Activated gamma-delta T cell treated with anti-CD3 and anti-CD28 coated beads, Interleukin-2, amount 50 U/mL, for 16 hours (primary cell): Measurements from ENCODE around the gene JMJD6.

Experiments
- DNase-seq: peaks from one replicate; pipeline ENCODE4 v3.0.0-alpha.2; 2020; ENCODE audit warnings: low read depth

JMJD6 gene

DNA sequence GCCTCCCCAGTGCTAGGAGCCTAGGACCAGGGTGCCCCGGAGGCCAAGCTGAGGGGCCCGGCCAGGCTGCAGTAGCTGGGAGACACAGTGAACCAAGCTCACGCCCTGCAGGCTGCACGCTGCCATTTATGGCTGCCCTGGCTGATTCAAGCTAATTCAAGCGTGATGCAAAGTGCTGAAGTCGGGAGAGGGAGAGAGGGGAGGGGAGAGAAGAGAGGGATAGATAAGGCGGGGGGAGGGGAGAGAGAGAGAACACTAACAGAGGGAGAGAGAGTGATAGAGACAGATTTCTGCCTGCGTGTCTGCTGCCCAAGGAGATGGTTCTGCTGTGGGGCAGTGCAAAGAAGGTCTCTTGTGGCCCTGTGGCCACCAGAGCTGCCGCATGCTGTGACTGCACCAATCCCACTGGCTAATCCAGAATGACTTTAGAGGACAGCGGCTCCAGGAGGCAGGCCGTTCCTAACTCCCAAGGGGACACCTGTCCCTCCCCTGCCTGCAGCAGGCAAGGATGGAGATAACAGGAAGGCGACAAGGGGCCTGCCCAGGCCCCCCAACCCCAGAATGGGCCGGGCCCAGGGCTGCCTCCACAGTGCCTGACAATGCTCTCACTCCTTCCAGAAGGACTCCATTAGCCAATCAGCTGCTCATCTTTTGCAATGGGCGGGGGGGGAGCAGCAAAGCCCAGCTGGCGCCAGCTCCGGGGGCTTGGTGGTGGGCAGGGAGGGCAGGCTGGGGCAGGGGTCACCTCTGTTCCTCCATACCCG lies 28.5 kb downstream of the JMJD6 start:
- no peak for DNase-seq

- no peak for DNase-seq
Observed at GRCh38 chr17:76696763-76697701, 29.4 kb downstream of the JMJD6 start.

DNA sequence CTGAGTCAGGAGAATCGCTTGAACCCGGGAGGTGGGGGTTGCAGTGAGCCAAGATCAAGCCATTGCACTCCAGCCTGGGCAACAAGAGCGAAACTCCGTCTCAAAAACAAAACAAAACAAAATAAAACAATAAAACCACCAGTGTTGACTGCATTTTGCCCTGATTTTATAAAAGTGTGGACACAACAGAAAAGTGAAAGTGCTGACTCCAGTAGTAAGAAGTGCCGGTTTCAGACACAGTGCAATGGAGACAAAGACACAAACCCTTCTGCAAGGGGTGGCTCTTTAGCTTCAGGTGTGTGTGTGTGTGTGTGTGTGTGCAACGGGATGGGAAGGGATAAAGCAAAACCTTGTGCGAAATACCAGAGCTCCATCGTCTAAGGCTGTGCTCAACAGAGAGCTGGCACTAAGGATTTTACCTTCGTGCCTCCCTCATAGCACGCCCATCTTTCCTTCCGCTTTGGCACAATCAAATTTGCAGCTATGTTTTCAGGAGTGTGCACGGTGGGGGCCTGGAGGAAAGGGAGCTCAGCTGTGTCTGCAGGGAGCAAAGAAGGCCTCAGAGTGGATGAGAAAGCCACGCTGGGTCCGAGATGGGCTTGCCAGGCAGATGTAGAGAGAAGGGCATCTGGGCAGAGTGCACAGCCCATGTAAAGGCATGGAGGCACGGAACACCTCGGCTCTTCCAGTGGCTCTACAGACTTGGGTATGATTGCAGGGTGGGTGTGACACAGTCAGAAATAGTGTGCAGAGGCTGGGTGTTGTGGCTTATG lies 31.2 kb downstream of the JMJD6 start:
- no peak for DNase-seq

DNA sequence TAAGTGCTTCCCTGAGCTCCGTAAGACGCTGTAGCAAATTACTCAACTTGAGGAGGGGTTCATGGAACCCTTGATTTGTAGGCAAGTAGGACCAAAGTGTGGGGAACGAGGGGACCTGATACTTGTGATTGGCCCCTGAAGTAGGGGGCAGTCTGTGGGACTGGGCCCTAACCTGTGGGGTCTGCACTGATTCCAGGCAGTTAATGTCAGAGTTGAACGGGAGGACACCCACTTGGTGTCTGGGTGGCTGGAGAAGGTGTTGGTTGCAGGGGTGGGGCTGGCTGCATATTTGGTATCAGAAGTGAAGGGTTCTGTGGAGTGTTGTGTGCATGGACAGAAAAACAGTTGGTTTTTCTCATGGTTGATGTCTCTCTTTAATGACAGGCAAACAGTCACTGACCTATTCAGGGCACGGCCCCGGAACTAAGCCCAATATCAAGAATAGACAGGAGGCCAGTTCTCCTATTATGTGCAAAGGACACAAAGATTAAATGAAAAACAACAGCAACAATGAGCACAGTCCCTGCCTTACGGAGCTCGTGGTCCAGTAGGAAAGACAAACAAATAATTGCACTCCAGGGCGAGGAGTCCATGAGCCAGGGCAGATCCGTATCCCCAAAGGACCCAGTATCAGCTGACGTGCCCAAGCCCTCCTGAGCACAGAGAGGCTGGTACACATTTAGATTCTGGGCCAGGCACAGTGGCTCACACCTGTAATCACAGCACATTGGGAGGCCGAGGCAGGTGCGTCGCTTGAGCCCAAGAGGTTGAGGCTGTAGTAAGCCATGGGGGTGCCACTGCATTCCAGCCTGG lies 34.8 kb downstream of the JMJD6 start:
- DNase-seq: no peak

DNA sequence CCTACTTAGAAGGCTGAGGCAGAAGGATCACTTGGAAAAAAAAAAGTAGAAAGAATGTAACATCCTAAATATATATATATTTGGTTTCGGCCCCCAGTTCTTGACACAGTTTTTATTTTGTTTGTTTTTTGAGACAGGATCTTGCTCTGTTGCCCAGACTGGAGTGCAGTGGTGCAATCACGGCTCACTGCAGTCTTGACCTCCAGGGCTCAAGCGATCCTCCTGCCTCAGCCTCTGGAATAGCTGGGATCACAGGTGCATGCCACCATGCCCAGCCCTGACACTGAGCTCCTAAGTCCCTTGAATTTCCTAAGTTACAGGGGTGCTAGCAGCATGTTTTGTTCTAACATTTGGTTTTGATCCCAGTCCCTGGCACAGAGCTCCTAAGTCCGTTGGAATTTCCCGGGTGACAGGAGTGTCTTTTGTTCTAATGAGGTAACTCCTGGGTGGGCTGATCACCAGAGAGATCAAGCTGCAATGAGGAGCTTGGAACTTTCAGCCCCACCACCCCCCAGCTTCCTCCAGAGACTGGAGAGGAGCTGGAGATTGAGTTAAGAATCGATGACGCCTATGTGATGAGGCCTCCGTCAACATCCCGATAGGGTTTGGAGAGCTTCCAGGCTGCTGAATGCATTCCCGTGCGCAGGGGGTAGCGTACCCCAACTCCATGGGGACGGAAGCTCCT lies 35.7 kb downstream of the JMJD6 start:
- DNase-seq: no peak

- no peak for DNase-seq
Observed at GRCh38 chr17:76689859-76690258, 36.5 kb downstream of the JMJD6 start.

GRCh38 chr17:76688165-76688622 lies 38.2 kb downstream of the JMJD6 start:
- no peak for DNase-seq

- DNase-seq: no peak
Observed at GRCh38 chr17:76687298-76688164, 38.9 kb downstream of the JMJD6 start.

DNA sequence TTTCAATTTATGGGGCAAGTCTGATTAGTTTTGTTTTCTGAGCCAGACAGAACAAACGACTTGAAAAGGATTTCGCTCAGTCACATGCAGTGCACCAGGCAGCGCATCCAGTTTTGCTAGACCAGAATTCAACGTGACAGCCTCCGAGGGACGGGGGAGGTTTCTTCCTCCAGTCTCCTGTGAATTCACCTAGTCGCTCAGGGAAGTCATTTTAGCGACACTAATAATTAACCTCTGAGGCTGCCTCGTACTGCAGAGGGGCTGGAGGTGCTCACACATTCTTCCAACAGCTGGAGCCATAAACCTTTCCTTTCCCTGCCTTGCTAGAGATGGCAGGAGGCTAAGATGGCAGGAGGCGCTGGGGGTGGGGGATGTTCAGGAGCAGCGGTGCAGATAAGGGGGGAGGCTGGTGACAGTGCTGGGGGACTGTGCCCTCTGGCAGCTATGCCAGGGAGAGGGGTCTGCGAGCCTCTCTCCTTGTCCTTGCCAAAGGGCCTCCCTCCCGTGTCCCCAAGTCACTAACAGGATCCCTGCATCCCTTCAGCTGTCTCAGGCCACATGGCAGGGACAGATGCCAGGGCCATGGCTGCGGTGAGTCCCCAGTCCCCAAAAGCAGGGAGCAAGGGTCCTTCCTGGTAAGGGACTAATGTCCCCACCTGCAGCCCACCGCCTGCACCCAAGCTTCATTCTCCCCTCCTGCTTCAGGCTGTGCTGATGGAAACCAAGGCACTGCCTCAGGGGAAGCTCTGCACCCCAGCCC lies 39.7 kb downstream of the JMJD6 start:
- DNase-seq: no peak

DNA sequence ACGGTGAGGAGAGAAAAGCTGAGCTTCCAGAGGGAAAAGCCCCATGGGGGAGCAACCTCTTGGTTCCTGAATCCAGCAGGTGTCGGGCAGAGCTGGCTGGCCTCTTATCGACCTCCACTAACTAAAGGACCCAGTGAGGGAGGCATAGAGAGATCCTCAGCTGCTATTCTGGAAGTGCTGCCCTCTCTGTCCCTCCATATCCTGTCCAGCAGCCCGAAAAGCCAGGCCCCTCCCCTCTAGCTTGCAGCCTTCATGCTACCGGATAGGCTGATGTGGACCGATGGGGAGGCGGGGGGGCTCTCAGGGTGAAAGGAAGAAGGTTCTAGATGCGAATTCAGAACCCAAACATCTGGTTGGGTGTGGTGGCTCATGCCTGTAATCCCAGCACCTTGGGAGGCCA lies 40.6 kb downstream of the JMJD6 start:
- no peak for DNase-seq

- DNase-seq: no peak
Observed at GRCh38 chr17:76685366-76685765, 41.0 kb downstream of the JMJD6 start.

DNA sequence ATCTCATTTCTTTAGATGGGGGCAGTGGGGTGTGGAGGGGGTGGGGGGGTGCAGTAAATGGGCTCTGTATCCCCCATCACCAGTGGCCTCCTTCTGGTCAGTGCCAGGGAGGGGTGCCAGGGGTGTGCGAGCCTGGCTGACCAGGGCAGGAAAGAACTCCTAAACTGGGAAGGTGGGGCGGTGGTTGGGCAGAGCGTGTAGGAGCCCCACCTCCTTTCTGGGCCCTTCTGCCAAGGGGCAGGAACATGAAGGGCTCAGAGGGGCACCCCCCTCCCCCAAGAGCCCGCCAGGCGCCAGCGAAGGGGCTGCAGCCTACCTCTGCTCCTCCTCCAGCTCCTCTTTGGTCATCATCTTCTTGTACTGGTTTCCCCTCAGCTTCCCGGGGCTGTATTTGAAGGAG lies 41.6 kb downstream of the JMJD6 start:
- DNase-seq: no peak

- no peak for DNase-seq
Observed at GRCh38 chr17:76683921-76684745, 42.3 kb downstream of the JMJD6 start.

DNA sequence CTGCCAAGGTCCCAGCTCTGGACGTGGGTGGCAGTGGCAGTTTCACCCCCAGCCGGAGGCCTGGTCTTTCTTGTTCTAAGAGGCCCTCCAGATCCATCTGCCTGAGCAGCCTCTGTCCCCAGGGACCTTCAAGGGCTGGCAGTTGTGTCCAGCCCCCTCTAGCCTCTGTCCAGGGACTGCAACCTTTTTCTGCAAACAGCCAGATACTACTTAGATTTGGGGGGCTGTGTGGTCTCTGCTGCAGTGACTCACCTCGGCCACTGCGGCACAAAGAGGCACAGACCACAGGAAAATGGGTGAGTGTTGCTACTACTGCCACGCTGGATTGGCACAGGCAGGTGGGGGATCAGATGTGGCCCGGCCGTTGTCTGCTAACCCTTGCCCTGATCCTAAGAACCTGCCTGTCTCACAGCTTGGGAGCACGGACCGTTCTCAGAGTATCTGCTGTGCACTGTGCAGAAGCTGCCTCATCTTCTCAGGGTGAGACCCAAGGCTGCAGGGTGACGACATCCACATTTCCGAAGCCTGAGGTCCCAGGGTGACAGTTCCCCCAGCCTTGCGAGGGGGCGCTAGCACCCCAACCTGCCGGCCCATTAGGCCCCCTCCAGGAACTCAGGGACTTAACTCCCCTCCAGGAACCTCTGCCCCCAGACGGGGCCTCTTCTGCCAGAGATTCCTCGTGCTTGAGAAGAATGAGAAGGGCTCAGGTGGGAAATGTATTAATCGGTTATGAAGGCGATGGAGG lies 43.2 kb downstream of the JMJD6 start:
- no peak for DNase-seq

DNA sequence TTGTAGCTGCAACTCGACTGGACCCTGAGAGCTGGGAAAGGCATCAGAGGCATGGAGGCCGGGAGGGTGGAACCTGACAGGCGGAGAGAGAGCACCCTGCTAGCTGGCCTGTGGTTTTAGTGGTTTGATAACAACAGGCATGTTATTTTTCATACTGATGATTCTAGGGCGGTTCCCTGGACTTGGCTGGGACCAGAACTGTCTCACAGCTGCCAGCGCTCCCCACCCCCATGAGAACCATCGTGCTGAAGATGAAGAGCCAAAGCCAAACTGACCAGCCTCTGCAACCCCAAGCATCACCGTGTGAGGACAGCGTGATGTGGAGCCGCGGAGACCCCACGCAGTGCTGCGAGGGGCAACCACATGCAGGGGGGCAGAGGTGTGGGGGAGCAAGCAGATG lies 44.1 kb downstream of the JMJD6 start:
- no peak for DNase-seq

- DNase-seq: peak; percentile 52
Observed at GRCh38 chr17:76681222-76682137, 44.9 kb downstream of the JMJD6 start.
